Fibroblast of lung (primary cell): ENCODE results near the gene CBL.

Experiments used
- EZH2 ChIP-seq: IDR thresholded peaks from 2 replicates; pipeline ENCODE4 v1.5.1; 2012; ENCODE audit warnings: low read length, control low read depth, mild to moderate bottlenecking; ENCODE audit errors: missing control alignments
- TF ChIP-seq, protein P1 (sequence below), 2 donors: IDR thresholded peaks in 1 of 2; conservative IDR thresholded peaks in 1 of 2; 1 replicate in 1 of 2; 2 replicates in 1 of 2; pipeline ENCODE4 v1.5.1; 2011 to 2012; ENCODE audit warnings: low read length in 2 of 2, control low read depth in 1 of 2, inconsistent platforms in 1 of 2, low read depth in 1 of 2, mild to moderate bottlenecking in 1 of 2

DNA sequence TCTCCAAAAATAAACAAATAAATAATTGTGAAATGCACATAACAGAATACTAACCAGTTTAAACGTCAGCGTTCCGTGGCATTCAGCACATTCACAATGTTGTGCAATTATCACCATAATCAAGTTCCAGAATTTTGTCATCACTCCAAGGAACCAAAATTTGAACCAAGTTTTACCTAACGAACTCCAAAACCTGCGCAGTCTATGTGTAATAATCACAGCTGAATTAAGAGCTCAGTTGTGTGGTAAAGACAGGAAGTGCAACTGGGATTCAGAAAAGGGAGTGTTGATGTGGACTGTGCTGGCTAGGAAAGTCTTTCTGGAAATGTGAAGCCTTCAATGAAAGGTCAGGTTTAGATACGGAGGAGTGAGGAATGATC is 116.2 kb downstream of the CBL start:
- TF ChIP-seq, protein P1, sequence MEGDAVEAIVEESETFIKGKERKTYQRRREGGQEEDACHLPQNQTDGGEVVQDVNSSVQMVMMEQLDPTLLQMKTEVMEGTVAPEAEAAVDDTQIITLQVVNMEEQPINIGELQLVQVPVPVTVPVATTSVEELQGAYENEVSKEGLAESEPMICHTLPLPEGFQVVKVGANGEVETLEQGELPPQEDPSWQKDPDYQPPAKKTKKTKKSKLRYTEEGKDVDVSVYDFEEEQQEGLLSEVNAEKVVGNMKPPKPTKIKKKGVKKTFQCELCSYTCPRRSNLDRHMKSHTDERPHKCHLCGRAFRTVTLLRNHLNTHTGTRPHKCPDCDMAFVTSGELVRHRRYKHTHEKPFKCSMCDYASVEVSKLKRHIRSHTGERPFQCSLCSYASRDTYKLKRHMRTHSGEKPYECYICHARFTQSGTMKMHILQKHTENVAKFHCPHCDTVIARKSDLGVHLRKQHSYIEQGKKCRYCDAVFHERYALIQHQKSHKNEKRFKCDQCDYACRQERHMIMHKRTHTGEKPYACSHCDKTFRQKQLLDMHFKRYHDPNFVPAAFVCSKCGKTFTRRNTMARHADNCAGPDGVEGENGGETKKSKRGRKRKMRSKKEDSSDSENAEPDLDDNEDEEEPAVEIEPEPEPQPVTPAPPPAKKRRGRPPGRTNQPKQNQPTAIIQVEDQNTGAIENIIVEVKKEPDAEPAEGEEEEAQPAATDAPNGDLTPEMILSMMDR (conservative IDR thresholded peaks at IDR 0.05 in 1 of 2, IDR thresholded peaks at IDR 0.05 in 1 of 2; ENCODE audit: low read depth in 1 of 2, low read length in 2 of 2), result peak in 1 of 2 donors; percentile 4
- no peak for TF ChIP-seq EZH2
